H9 (cell line): ENCODE results near the gene TH. TPM values are rescaled to one million over a fixed set of nuclear protein-coding genes. Genes with fewer than 3 reads are reported as not detected.

Experiments used
- DNase-seq: peaks from one replicate; pipeline ENCODE4 v3.0.0-alpha.2; 2017
- H2AFZ ChIP-seq: one replicate; pipeline ENCODE4 v1.6.1; 2013; ENCODE audit warnings: mild to moderate bottlenecking, low read length, control low read depth, moderate library complexity
- H2AK5ac ChIP-seq: 2 replicates; pipeline ENCODE4 v1.6.1; 2013; ENCODE audit warnings: low read length, control low read depth, mixed read lengths; ENCODE audit not compliant: insufficient read length
- H2BK120ac ChIP-seq: one replicate; pipeline ENCODE4 v1.6.1; 2013; ENCODE audit warnings: low read depth, mild to moderate bottlenecking, low read length, control low read depth, inconsistent platforms; ENCODE audit not compliant: poor library complexity, severe bottlenecking
- H2BK12ac ChIP-seq: 2 replicates; pipeline ENCODE4 v1.6.1; 2013; ENCODE audit warnings: low read length, control low read depth, mixed read lengths, low read depth; ENCODE audit not compliant: insufficient read length
- H2BK15ac ChIP-seq: 2 replicates; pipeline ENCODE4 v1.6.1; 2013; ENCODE audit warnings: low read depth, low read length, control low read depth
- H2BK20ac ChIP-seq: one replicate; pipeline ENCODE4 v1.6.1; 2013; ENCODE audit warnings: low read depth, mild to moderate bottlenecking, low read length, control low read depth, inconsistent platforms; ENCODE audit not compliant: poor library complexity, severe bottlenecking
- H2BK5ac ChIP-seq: 2 replicates; pipeline ENCODE4 v1.6.1; 2013; ENCODE audit warnings: low read length, control low read depth, mixed read lengths; ENCODE audit not compliant: insufficient read length
- H3K14ac ChIP-seq: 2 replicates; pipeline ENCODE4 v1.6.1; 2013; ENCODE audit warnings: low read length, control low read depth; ENCODE audit not compliant: insufficient read depth
- H3K18ac ChIP-seq: 2 replicates; pipeline ENCODE4 v1.6.1; 2013; ENCODE audit warnings: low read depth, mild to moderate bottlenecking, mixed read lengths, low read length, control low read depth; ENCODE audit not compliant: insufficient read length
- H3K23ac ChIP-seq: 2 replicates; pipeline ENCODE4 v1.6.1; 2013; ENCODE audit warnings: low read length, control low read depth, mixed read lengths, low read depth; ENCODE audit not compliant: insufficient read length
- H3K23me2 ChIP-seq: 2 replicates; pipeline ENCODE4 v1.6.1; 2013; ENCODE audit warnings: low read depth, mild to moderate bottlenecking, mixed read lengths, low read length, control low read depth; ENCODE audit not compliant: insufficient read length, poor library complexity, severe bottlenecking
- H3K27ac ChIP-seq: 2 replicates; pipeline ENCODE4 v1.5.1; 2013; ENCODE audit warnings: low read length, control low read depth, mixed read lengths, low read depth; ENCODE audit not compliant: insufficient read length
- H3K27me3 ChIP-seq: 2 replicates; pipeline ENCODE4 v1.6.1; 2013; ENCODE audit warnings: low read length, control low read depth, inconsistent platforms; ENCODE audit not compliant: insufficient read depth
- H3K4ac ChIP-seq: 2 replicates; pipeline ENCODE4 v1.6.1; 2013; ENCODE audit warnings: low read depth, mild to moderate bottlenecking, control low read depth, inconsistent platforms, low read length, moderate library complexity
- H3K4me1 ChIP-seq: 2 replicates; pipeline ENCODE4 v1.6.1; 2013; ENCODE audit warnings: low read length, control low read depth, inconsistent platforms; ENCODE audit not compliant: insufficient read depth
- H3K4me2 ChIP-seq: 2 replicates; pipeline ENCODE4 v1.6.1; 2013; ENCODE audit warnings: low read length, control low read depth, mixed read lengths; ENCODE audit not compliant: insufficient read length, insufficient read depth
- H3K56ac ChIP-seq: 2 replicates; pipeline ENCODE4 v1.6.1; 2013; ENCODE audit warnings: low read depth, mild to moderate bottlenecking, mixed read lengths, low read length, control low read depth; ENCODE audit not compliant: insufficient read length
- H3K79me1 ChIP-seq: 2 replicates; pipeline ENCODE4 v1.6.1; 2013; ENCODE audit warnings: low read depth, mild to moderate bottlenecking, moderate library complexity, low read length, control low read depth, inconsistent platforms; ENCODE audit not compliant: insufficient read depth, poor library complexity, severe bottlenecking
- H3K79me2 ChIP-seq: 2 replicates; pipeline ENCODE4 v1.6.1; 2013; ENCODE audit warnings: low read length, control low read depth, inconsistent platforms; ENCODE audit not compliant: insufficient read depth
- H3K9ac ChIP-seq: 2 replicates; pipeline ENCODE4 v1.6.1; 2013; ENCODE audit warnings: low read length, control low read depth, mixed read lengths; ENCODE audit not compliant: insufficient read length; ENCODE audit errors: extremely low read depth
- H3K9me3 ChIP-seq: one replicate; pipeline ENCODE4 v1.6.1; 2013; ENCODE audit warnings: low read depth, low read length, inconsistent platforms; ENCODE audit not compliant: control insufficient read depth
- H3T11ph ChIP-seq: one replicate; pipeline ENCODE4 v1.6.1; 2013; ENCODE audit warnings: mild to moderate bottlenecking, low read length, control low read depth, inconsistent platforms
- H4K20me1 ChIP-seq: one replicate; pipeline ENCODE4 v1.6.1; 2013; ENCODE audit not compliant: control insufficient read depth, insufficient read length, insufficient read depth
- H4K5ac ChIP-seq: 2 replicates; pipeline ENCODE4 v1.6.1; 2013; ENCODE audit warnings: low read depth, mild to moderate bottlenecking, mixed read lengths, low read length, control low read depth; ENCODE audit not compliant: insufficient read length
- H4K8ac ChIP-seq: replicated peaks from 2 replicates; pipeline ENCODE4 v1.6.1; 2013; ENCODE audit warnings: low read length, control low read depth, mixed read lengths, low read depth; ENCODE audit not compliant: insufficient read length
- H4K91ac ChIP-seq: 2 replicates; pipeline ENCODE4 v1.6.1; 2013; ENCODE audit warnings: low read depth, mild to moderate bottlenecking, moderate library complexity, mixed read lengths, low read length, control low read depth; ENCODE audit not compliant: insufficient read length
- H3K27ac Mint-ChIP-seq, 3 experiments: 2 replicates in 2 of 3; 3 replicates in 1 of 3; pipeline ENCODE4 v1.8.0; 2020 to 2021; ENCODE audit warnings: mixed read lengths in 3 of 3, mild to moderate bottlenecking in 1 of 3, moderate library complexity in 1 of 3
- H3K27me3 Mint-ChIP-seq: 2 replicates; pipeline ENCODE4 v1.8.0; 2021; ENCODE audit warnings: low read depth, mild to moderate bottlenecking, moderate library complexity, mixed read lengths
- H3K36me3 Mint-ChIP-seq, 3 experiments: 2 replicates in 2 of 3; 3 replicates in 1 of 3; pipeline ENCODE4 v1.8.0; 2020 to 2021; ENCODE audit warnings: low read depth in 3 of 3, mixed read lengths in 3 of 3; ENCODE audit not compliant: insufficient read depth in 1 of 3
- H3K4me1 Mint-ChIP-seq, 2 experiments: 2 replicates each; pipeline ENCODE4 v1.8.0; 2020; ENCODE audit warnings: mixed read lengths in 2 of 2
- H3K4me3 Mint-ChIP-seq, 2 experiments: 2 replicates in 1 of 2; 3 replicates in 1 of 2; pipeline ENCODE4 v1.8.0; 2020 to 2021; ENCODE audit warnings: mild to moderate bottlenecking in 2 of 2, mixed read lengths in 2 of 2, moderate library complexity in 1 of 2
- H3K9me3 Mint-ChIP-seq, 2 experiments: 2 replicates in 1 of 2; 3 replicates in 1 of 2; pipeline ENCODE4 v1.8.0; 2020; ENCODE audit warnings: mild to moderate bottlenecking in 2 of 2, mixed read lengths in 2 of 2, moderate library complexity in 1 of 2
- WGBS: extraction: QIAGEN DNeasy Blood & Tissue Kit; methylation state at CpG from one replicate; pipeline ENCODE4 v1.1.7; 2013; ENCODE audit warnings: missing lambda C conversion rate, low lambda C conversion rate, mixed read lengths; ENCODE audit not compliant: insufficient read length; ENCODE audit errors: extremely low coverage; 5-methylcytosine and 5-hydroxymethylcytosine counted together
- total RNA-seq: library from RNA; stranded (reverse); gene quantifications from 2 replicates; pipeline ENCODE4 v1.2.1, GENCODE V29; 2021
- TF ChIP-seq, protein P1 (sequence below): fragments of 200-600 bp; sonication (generic); conservative IDR thresholded peaks from 3 replicates; pipeline ENCODE4 v1.8.0; 2021; ENCODE audit warnings: antibody characterized with exemption, mild to moderate bottlenecking

The TH gene
- total RNA-seq, 1 experiment from 2014 or later = not detected

DNA sequence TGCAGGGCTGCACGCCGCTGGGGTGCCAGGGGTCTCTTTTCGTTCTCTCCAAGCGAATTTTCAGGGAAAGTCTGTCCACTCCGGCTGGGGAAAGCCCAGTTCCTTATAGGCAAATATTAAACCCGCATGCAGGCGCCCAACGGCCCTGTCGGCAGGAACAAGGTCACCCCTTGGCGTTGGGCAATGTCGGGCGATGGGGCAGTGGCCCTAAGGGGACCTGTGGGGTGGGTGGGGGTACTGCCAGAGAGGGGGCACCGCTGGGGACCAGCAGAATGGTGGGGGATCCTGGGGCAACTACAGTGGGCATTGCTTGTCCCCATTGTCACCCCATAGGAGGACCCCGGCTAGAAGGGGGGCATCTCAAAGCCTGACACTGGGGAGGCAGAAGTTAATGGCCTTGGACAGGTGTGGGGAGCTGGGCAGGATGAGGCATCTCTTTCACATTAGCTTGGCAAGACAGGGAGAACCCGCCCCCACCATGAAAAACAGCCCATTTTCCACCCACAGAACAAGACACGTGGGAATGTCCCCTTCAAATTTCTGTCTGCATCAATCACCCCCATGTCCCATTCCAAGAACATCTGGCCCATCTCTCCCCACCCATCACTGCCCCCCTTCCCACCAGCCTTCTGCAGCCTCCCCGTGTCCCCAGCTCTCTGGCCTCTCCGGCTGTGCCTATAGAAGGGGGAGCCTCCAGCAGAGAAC is 26.9 kb downstream of the TH start:
- peak overlapping the region; percentile 25 for H3K4me2 ChIP-seq
- no CpG with 5 or more reads among the region's 18 CpGs for WGBS

More for the DNA sequence above, 26.9 kb downstream of the TH start:
- Histone ChIP-seq H2BK120ac (no peak overlapping the region), H2BK5ac (no peak overlapping the region), H3T11ph (no peak overlapping the region), H2AFZ (no peak overlapping the region), H3K14ac (no peak overlapping the region), H2BK15ac (no peak overlapping the region), H3K9me3 (no peaks in the 10 kb centered on the region), H3K79me2 (no peaks in the 10 kb centered on the region), H3K27me3 (peaks cover 84% of the 10 kb centered on the region), H2BK12ac (no peak overlapping the region), H4K91ac (no peak overlapping the region), H3K23ac (no peak overlapping the region), H3K18ac (no peak overlapping the region), H4K20me1 (peaks cover 2% of the 10 kb centered on the region), H4K5ac (no peak overlapping the region), H2AK5ac (no peak overlapping the region), H3K56ac (no peak overlapping the region), H3K4me1 (no peaks in the 10 kb centered on the region), H3K9ac (no peak overlapping the region), H3K23me2 (no peaks in the 10 kb centered on the region), H2BK20ac (no peak overlapping the region), H3K79me1 (no peaks in the 10 kb centered on the region), H3K27ac (no peak overlapping the region), H4K8ac (no peak overlapping the region), H3K4ac (no peak overlapping the region)
- Mint-ChIP-seq H3K27me3 (peaks cover 99% of the 10 kb centered on the region), H3K36me3 (no peaks in the 10 kb centered on the region; a peak in 1 of 7 replicates), H3K4me1 (peaks cover 8 to 32% of the 10 kb centered on the region in 2 experiments; a peak in 3 of 4 replicates), H3K9me3 (peaks cover 2 to 9% of the 10 kb centered on the region in 2 experiments; a peak in 3 of 5 replicates), H3K4me3 (peak overlapping the region in 1 of 2 experiments; percentile 17; a peak in 1 of 5 replicates), H3K27ac (no peak overlapping the region)
- TF ChIP-seq, protein P1, sequence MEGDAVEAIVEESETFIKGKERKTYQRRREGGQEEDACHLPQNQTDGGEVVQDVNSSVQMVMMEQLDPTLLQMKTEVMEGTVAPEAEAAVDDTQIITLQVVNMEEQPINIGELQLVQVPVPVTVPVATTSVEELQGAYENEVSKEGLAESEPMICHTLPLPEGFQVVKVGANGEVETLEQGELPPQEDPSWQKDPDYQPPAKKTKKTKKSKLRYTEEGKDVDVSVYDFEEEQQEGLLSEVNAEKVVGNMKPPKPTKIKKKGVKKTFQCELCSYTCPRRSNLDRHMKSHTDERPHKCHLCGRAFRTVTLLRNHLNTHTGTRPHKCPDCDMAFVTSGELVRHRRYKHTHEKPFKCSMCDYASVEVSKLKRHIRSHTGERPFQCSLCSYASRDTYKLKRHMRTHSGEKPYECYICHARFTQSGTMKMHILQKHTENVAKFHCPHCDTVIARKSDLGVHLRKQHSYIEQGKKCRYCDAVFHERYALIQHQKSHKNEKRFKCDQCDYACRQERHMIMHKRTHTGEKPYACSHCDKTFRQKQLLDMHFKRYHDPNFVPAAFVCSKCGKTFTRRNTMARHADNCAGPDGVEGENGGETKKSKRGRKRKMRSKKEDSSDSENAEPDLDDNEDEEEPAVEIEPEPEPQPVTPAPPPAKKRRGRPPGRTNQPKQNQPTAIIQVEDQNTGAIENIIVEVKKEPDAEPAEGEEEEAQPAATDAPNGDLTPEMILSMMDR = no peak
- DNase-seq = no peak
